ENCODE measurements around the gene SAMD4A. TPM values are rescaled to one million over a fixed set of nuclear protein-coding genes. Genes with fewer than 3 reads are reported as not detected.

SAMD4A gene
- total RNA-seq, 4 donors from 2014 or later, result 2.9 to 19.5 (median 3.9) TPM

DNA sequence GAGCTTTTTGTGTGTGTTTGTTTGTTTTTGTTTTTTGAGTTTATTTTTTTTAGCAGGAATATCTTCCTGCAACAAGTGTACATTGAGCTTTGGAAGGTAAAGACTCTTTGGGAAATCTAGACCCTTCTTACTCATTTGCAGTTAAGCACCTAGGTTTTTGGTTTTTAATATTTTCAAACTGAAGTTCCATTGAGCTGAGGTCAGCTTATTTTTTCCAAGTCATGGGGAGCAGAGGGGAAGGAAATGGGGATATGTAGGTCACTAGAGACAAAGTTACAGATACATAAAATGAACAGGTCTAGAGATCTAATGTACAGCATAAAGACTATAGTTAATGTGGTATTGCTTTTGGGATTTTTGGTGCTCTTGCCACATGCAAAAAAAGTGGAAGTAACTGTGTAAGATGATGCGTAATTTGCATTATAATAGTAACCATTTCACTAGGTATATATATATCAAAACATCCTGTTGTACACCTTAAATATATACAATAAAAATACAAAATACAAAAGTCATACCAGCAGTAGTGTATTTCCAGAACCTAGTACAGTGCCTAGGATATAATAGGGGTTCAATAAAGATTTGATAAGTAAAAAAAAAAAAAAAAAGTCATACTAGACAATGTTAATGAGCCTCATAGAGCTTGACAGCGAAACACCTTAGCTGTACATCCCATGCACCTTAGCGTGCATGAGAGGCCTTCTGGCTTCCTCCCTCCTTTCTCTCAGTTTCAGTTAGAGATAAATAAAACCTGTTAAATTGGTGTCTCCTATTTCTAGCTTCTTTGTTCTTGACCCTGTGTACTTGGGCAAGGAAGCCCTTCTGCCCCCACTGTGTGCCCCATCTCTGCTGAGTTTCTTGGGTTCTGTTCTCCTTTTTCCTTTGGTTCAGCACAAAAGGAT lies 34.6 kb upstream of the SAMD4A start:
- Histone ChIP-seq H3K4me3 (no peak overlapping the region), H3K27me3 (no peaks in the 10 kb centered on the region), H3K9me3 (no peaks in the 10 kb centered on the region), H3K27ac (no peak overlapping the region), H3K4me1 (no peaks in the 10 kb centered on the region), H3K36me3 (peaks cover 0 to 25% (median 0%) of the 10 kb centered on the region in 3 donors)
- intact Hi-C loops (cut with DNase I), result no loop called here
- WGBS, 2 donors, result 93% methylated on average over 3 of the region's 3 CpGs
- TF ChIP-seq, protein P1, sequence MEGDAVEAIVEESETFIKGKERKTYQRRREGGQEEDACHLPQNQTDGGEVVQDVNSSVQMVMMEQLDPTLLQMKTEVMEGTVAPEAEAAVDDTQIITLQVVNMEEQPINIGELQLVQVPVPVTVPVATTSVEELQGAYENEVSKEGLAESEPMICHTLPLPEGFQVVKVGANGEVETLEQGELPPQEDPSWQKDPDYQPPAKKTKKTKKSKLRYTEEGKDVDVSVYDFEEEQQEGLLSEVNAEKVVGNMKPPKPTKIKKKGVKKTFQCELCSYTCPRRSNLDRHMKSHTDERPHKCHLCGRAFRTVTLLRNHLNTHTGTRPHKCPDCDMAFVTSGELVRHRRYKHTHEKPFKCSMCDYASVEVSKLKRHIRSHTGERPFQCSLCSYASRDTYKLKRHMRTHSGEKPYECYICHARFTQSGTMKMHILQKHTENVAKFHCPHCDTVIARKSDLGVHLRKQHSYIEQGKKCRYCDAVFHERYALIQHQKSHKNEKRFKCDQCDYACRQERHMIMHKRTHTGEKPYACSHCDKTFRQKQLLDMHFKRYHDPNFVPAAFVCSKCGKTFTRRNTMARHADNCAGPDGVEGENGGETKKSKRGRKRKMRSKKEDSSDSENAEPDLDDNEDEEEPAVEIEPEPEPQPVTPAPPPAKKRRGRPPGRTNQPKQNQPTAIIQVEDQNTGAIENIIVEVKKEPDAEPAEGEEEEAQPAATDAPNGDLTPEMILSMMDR (IDR thresholded peaks at IDR 0.05), result no peak
- no peak for TF ChIP-seq POLR2A (IDR thresholded peaks at IDR 0.05)
- DNase-seq, result no peak

DNA sequence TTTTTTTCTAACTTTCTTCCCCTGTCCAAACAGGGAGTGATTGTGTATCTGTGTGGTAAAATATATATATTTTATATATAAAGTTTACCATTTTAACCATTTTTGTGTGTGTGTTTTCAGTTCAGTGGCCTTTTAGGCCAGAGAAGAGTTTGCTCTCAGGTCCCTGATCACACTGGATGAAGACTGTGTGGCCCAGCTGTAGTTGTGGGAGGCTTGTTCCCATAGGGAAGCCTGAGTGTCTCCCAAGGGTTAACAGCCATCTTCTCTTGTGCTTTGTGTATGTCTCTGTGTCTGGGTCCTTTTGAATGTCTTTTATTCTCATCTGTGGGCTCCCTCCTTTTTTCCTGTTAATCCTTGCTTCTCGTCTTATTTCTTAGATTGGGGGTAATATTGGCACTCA lies 33.8 kb upstream of the SAMD4A start:
- H3K4me1 ChIP-seq, result no peaks in the 10 kb centered on the region
- no peak for DNase-seq
- no peak overlapping the region for H3K4me3 ChIP-seq
- no peaks in the 10 kb centered on the region for H3K27me3 ChIP-seq
- H3K36me3 ChIP-seq, result peaks cover 0 to 32% (median 0%) of the 10 kb centered on the region in 3 donors
- 76 to 100% methylated on average over 1 of the region's 1 CpG for WGBS, 2 donors
- H3K27ac ChIP-seq, result no peak overlapping the region
- TF ChIP-seq, protein P1 (IDR thresholded peaks at IDR 0.05), result no peak
- no peak for TF ChIP-seq POLR2A (IDR thresholded peaks at IDR 0.05)
- intact Hi-C loops (cut with DNase I), result no loop called here
- no peaks in the 10 kb centered on the region for H3K9me3 ChIP-seq

DNA sequence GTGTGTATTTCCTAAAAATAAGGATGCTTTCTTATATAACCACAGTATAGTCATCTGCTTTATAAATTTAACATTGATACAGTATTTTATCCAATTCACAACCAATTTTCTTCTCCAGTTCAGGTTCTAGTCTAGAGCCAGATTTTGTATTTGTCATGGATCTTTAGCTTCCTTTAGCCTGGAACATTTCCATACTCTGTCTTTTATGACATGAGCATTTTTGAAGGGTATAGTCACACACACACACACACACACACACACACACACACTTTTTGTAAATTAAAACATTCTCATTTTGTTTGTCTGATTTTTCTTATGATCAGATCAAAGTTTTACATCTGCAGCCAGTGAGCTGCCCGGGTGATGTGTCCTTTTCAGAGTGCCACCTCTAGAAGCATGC lies 31.8 kb upstream of the SAMD4A start:
- intact Hi-C loops (cut with DNase I), result no loop called here
- 100% methylated on average over 1 of the region's 1 CpG for WGBS, 2 donors

DNA sequence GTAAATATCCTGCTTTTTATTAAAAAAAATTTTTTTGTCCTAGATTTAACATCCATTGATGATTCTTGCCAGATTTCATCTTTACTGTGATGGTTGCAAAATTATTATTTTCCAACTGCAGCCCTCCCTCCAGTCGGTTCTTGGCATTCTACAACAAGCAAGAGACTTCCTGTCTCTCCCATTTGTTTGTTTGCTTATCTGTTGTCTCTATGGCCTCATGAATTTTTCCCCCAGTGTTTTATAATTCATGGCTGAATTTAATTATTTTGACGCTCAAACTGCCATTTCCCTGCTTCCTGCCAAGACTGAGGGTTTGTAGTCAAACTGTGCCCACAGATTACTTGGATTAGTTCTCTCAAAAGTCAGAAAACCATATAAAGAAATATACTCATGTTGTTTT lies 31.3 kb upstream of the SAMD4A start:
- intact Hi-C loops (cut with DNase I), result no loop called here
- TF ChIP-seq POLR2A (IDR thresholded peaks at IDR 0.05), result no peak
- TF ChIP-seq, protein P1 (IDR thresholded peaks at IDR 0.05), result no peak
- 60 to 68% methylated on average over 2 of the region's 2 CpGs for WGBS, 2 donors
- no peaks in the 10 kb centered on the region for H3K4me1 ChIP-seq
- DNase-seq, result no peak
- no peaks in the 10 kb centered on the region for H3K27me3 ChIP-seq
- H3K4me3 ChIP-seq, result no peak overlapping the region
- H3K27ac ChIP-seq, result no peak overlapping the region
- no peaks in the 10 kb centered on the region for H3K9me3 ChIP-seq
- peaks cover 0 to 41% (median 0%) of the 10 kb centered on the region in 3 donors for H3K36me3 ChIP-seq

More for the DNA sequence above, 31.8 kb upstream of the SAMD4A start:
- TF ChIP-seq POLR2A (IDR thresholded peaks at IDR 0.05), result no peak
- TF ChIP-seq, protein P1 (IDR thresholded peaks at IDR 0.05), result no peak
- Histone ChIP-seq H3K27me3 (no peaks in the 10 kb centered on the region), H3K36me3 (peaks cover 0 to 46% (median 0%) of the 10 kb centered on the region in 3 donors), H3K9me3 (no peaks in the 10 kb centered on the region), H3K27ac (no peak overlapping the region), H3K4me1 (no peaks in the 10 kb centered on the region), H3K4me3 (no peak overlapping the region)
- no peak for DNase-seq

DNA sequence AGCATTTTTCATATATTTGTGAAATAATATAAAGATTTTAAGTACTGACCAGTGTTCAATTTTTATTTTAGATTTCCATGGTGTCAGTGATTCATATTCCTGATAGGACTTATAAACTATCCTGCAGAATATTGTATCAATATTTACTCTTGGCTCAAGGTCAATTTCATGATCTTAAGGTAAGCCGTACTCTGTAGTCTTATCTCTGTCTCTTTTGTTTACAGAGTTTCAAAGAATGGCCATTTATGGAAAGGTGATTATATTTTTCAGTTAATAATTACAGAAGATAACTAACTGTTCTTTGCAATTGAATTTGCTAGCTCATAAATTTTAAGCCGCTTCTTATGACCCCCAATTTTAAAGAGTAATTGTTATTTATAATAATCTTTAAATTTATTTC lies 29.3 kb upstream of the SAMD4A start:
- no peak overlapping the region for H3K4me3 ChIP-seq
- H3K36me3 ChIP-seq, result peaks cover 0 to 38% (median 0%) of the 10 kb centered on the region in 3 donors
- no peaks in the 10 kb centered on the region for H3K4me1 ChIP-seq
- intact Hi-C loops (cut with DNase I), result no loop called here
- no peak overlapping the region for H3K27ac ChIP-seq
- TF ChIP-seq POLR2A (IDR thresholded peaks at IDR 0.05), result no peak
- TF ChIP-seq, protein P1 (IDR thresholded peaks at IDR 0.05), result no peak
- no peaks in the 10 kb centered on the region for H3K9me3 ChIP-seq
- no peak for DNase-seq
- H3K27me3 ChIP-seq, result no peaks in the 10 kb centered on the region
- 84 to 88% methylated on average over 2 of the region's 2 CpGs for WGBS, 2 donors

All from esophagus squamous epithelium (tissue), 5 donors.